Muscle layer of colon (tissue), 2 donors: ENCODE data around the gene NLRP5.
"Not testable (repeated sequence)": the region's sequence is repeated elsewhere in the genome, so short reads cannot be mapped to it uniquely, and the experiment has no call there.

Source experiments
- H3K27ac ChIP-seq: one replicate; pipeline ENCODE4 v1.7.0; 2013; ENCODE audit warnings: low read depth, mild to moderate bottlenecking, low read length, moderate library complexity
- H3K27me3 ChIP-seq, 2 donors: one replicate each; pipeline ENCODE4 v1.7.0; 2013; ENCODE audit warnings: low read length in 2 of 2, mild to moderate bottlenecking in 2 of 2; ENCODE audit not compliant: insufficient read depth in 2 of 2, control insufficient read depth in 1 of 2
- H3K36me3 ChIP-seq: one replicate; pipeline ENCODE4 v1.7.0; 2013; ENCODE audit warnings: mild to moderate bottlenecking, low read length; ENCODE audit not compliant: insufficient read depth
- H3K4me1 ChIP-seq: one replicate; pipeline ENCODE4 v1.7.0; 2013; ENCODE audit warnings: mild to moderate bottlenecking, low read length; ENCODE audit not compliant: insufficient read depth
- H3K4me3 ChIP-seq, 2 donors: one replicate each; pipeline ENCODE4 v1.7.0; 2013; ENCODE audit warnings: low read length in 2 of 2, low read depth in 1 of 2, mild to moderate bottlenecking in 1 of 2, moderate library complexity in 1 of 2
- H3K9ac ChIP-seq: one replicate; pipeline ENCODE4 v1.7.0; 2013; ENCODE audit warnings: low read length
- H3K9me3 ChIP-seq: one replicate; pipeline ENCODE4 v1.7.0; 2013; ENCODE audit warnings: mild to moderate bottlenecking, low read length
- donor health status: abdominal sarcoma.
- donor health status: Adenocarcinoma of cecum.

The NLRP5 gene

DNA sequence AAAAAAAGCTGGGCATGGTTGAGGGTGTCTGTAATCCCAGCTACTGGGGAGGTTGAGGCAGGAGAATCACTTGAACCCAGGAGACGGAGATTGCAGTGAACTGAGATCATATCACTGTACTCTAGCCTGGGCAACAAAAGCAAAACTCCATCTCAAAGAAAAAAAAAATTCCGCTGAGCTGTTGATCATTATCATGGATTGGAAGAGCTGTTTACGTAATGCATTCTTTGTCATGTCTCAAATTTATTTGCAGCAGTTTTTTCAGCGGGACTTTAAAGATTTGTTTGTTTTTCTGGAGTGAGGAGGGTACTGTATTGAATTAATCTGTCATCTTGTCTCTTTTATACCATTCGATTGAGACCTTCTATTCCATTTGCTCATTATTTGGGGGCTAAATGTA, 4.3 kb downstream of the NLRP5 start:
- no peaks in the 10 kb centered on the region for H3K4me1 ChIP-seq
- no peaks in the 10 kb centered on the region for H3K36me3 ChIP-seq
- H3K27me3 ChIP-seq = no peaks in the 10 kb centered on the region
- no peak overlapping the region for H3K27ac ChIP-seq
- peaks cover 4% of the 10 kb centered on the region for H3K9me3 ChIP-seq
- no peak overlapping the region for H3K4me3 ChIP-seq
- H3K9ac ChIP-seq = no peak overlapping the region

DNA sequence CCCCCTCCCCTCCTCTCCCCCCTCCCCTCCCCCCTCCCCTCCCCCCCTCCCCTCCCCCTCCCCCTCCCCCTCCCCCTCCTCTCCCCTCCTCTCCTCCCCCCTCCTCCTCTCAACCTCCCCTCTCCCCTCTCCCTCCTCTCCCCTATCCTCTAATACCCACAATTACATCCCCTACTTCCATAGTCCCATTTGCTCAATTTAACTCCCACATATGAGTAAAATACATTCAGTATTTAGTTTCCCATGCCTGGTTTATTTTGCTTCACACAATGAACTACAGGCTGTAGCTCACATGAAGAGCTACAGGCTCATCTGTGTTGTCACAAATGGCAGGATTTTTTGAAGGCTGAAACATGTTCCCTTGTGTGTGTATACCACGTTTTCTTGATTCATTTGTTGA, 6.9 kb downstream of the NLRP5 start:
- H3K4me1 ChIP-seq = no peaks in the 10 kb centered on the region
- H3K27ac ChIP-seq = no peak overlapping the region
- H3K4me3 ChIP-seq = no peak overlapping the region
- H3K9ac ChIP-seq = no peak overlapping the region
- H3K27me3 ChIP-seq = no peaks in the 10 kb centered on the region
- H3K36me3 ChIP-seq = no peaks in the 10 kb centered on the region
- H3K9me3 ChIP-seq = peaks cover 5% of the 10 kb centered on the region

DNA sequence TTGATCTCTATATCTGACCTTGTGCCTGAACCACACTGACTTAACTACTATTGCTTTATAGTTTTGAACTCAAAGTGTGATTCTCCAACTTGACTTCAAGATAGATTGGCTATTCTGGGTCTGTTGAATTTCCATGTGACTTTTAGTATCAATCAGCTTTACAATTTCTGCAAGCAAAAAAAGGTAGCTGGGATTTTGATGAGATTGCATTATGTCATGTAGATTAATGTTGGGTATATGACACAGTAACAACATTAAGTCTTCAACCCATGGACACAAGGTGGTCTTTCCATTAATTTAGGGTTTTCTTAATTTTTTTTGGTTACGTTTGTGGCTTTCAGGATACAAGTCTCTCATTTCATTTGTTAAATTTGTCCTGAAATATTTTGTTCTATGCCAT, 28.2 kb downstream of the NLRP5 start:
- Histone ChIP-seq H3K27me3 (no peaks in the 10 kb centered on the region), H3K9me3 (no peaks in the 10 kb centered on the region), H3K4me1 (no peaks in the 10 kb centered on the region), H3K9ac (no peak overlapping the region), H3K36me3 (no peaks in the 10 kb centered on the region), H3K4me3 (no peak overlapping the region), H3K27ac (no peak overlapping the region)

DNA sequence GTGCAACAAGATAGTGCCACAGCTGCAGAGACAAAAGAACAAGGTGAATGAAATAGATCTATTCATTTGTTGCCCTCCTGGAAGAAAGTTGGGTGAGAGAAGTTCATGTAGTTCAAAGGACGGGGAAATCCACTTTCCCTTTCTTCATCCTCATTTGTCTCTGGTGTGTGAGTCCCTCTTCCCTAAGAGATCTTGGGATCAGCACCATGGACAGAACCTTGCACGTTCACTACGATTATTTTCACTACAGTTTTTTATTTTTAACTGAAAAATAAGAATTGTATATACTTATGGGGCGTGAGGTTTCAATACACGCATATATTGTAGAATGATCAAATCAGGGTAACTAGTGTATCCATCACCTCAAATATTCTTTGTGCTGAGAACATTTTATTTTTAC, 29.2 kb downstream of the NLRP5 start:
- no peaks in the 10 kb centered on the region for H3K9me3 ChIP-seq
- no peaks in the 10 kb centered on the region for H3K36me3 ChIP-seq
- no peak overlapping the region for H3K9ac ChIP-seq
- H3K4me1 ChIP-seq = no peaks in the 10 kb centered on the region
- no peak overlapping the region for H3K4me3 ChIP-seq
- H3K27me3 ChIP-seq = no peaks in the 10 kb centered on the region
- no peak overlapping the region for H3K27ac ChIP-seq

GRCh38 chr19:56019325-56019724, 32.8 kb downstream of the NLRP5 start:
- H3K9me3 ChIP-seq = not testable (repeated sequence)

DNA sequence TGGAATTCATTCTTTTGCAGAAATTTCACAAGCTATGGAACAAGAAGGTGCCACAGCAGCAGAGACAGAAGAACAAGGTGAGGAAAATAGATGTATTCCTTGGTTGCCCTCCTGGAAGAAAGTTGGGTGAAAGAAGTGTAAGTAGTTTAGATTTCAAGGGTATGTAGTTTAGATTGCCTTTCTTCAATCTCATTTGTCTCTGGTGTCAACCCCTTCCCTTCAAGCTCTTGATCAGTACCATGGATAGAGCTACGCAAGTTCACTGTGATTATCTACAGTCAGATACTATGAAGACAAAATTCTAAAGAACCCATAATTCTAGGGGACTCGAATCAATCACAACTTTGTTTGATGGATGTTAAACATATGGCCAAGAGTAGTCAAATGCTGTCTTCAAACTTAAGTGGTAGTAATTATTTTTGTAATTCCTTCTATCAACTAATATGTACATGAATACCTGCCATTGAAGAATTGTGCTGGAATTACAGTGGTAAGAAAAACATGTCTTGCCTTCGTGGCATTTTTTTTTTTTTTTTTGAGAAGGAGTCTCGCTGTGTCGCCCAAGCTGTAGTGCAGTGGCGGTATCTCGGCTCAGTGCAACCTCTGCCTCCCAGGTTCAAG, 33.9 kb downstream of the NLRP5 start:
- H3K9ac ChIP-seq, H3K27ac ChIP-seq, H3K9me3 ChIP-seq, H3K4me1 ChIP-seq, H3K4me3 ChIP-seq, H3K27me3 ChIP-seq, H3K36me3 ChIP-seq: not testable (repeated sequence)

More at GRCh38 chr19:56019325-56019724, 32.8 kb downstream of the NLRP5 start:
- H3K27me3 ChIP-seq, H3K9ac ChIP-seq, H3K27ac ChIP-seq, H3K4me1 ChIP-seq, H3K4me3 ChIP-seq, H3K36me3 ChIP-seq: not testable (repeated sequence)

- no peaks in the 10 kb centered on the region for H3K27me3 ChIP-seq
- no peak overlapping the region for H3K4me3 ChIP-seq
- no peak overlapping the region for H3K9ac ChIP-seq
- H3K36me3 ChIP-seq = no peaks in the 10 kb centered on the region
- no peaks in the 10 kb centered on the region for H3K4me1 ChIP-seq
- no peak overlapping the region for H3K27ac ChIP-seq
- H3K9me3 ChIP-seq = no peaks in the 10 kb centered on the region
Measured at GRCh38 chr19:56026769-56027168, 40.2 kb downstream of the NLRP5 start.

GRCh38 chr19:56053596-56053995, 67.0 kb downstream of the NLRP5 start:
- Histone ChIP-seq H3K27me3 (no peaks in the 10 kb centered on the region), H3K4me1 (no peaks in the 10 kb centered on the region), H3K9ac (no peak overlapping the region), H3K4me3 (no peak overlapping the region), H3K36me3 (no peaks in the 10 kb centered on the region), H3K27ac (no peak overlapping the region), H3K9me3 (no peaks in the 10 kb centered on the region)

DNA sequence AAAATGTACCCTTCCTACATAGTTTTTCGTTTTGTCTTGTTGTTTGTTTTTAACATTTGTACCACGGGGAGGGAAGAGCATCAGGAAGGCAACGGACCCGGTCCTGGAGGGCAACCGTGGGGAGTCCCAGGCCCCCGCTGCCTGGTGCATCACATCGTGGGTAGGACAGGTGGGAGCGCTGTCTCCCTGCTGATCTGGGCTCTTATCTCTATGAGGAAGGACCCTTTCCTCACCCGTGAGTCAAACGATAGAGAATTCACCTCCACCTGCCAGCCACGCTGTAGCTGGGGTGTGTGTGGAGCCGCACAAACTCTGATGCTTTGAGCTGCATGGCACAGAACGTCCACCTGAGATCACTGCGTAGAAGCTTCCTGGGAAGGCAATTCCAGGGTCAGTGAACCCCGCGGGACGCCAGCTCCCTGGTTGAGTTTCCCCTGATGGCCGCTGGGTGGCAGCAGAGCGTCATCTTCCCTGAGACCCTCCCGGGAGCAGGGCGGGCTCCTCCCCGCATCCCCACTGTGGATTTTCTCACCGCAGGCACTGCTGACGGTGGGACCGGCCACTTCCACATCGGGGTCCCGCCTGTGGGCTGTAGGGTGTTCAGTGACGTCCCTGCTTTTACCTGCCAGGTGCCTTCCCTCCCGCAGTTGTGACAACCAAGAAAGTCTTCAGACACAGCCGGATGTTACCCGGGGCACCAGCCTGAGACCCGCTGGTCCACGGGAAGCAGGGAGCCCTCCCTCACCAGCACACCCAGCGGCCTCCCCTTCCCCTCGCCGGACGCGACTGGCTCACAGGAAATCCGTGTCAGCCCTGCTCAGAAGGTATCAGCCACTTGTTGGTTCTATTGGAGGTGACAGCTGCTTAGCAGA, 79.8 kb downstream of the NLRP5 start:
- Histone ChIP-seq H3K27me3 (peaks cover 12 to 14% of the 10 kb centered on the region in 2 donors), H3K27ac (no peak overlapping the region), H3K9ac (no peak overlapping the region), H3K36me3 (no peaks in the 10 kb centered on the region), H3K9me3 (no peaks in the 10 kb centered on the region), H3K4me3 (no peak overlapping the region), H3K4me1 (peaks cover 8% of the 10 kb centered on the region)

- peaks cover 12 to 14% of the 10 kb centered on the region in 2 donors for H3K27me3 ChIP-seq
Measured at GRCh38 chr19:56069642-56070041, 83.1 kb downstream of the NLRP5 start.

DNA sequence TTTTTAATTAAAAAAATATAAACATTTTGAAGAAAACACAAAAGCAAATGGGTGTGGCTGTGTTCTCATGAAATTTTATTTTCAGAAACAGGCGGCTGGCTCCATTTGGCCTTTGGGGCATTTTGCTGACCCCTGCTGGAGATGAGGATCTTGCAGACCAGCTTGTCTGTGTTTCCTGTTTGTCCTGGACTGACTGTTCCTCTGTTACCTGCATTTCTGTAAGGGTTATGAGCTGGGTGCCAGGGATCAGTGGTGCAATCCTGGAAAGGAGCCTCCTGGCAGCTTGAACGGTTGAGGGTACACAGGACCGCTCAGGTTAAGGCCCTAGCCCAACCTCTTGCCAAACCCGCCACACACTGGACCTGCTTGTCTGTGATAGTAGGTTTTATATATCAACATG, 84.6 kb downstream of the NLRP5 start:
- H3K27ac ChIP-seq = no peak overlapping the region
- peaks cover 6% of the 10 kb centered on the region for H3K4me1 ChIP-seq
- no peak overlapping the region for H3K4me3 ChIP-seq
- no peaks in the 10 kb centered on the region for H3K36me3 ChIP-seq
- H3K9me3 ChIP-seq = no peaks in the 10 kb centered on the region
- no peak overlapping the region for H3K9ac ChIP-seq
- H3K27me3 ChIP-seq = peaks cover 7% of the 10 kb centered on the region in 2 donors

More at GRCh38 chr19:56069642-56070041, 83.1 kb downstream of the NLRP5 start:
- Histone ChIP-seq H3K4me3 (no peak overlapping the region), H3K36me3 (no peaks in the 10 kb centered on the region), H3K9me3 (no peaks in the 10 kb centered on the region), H3K4me1 (peaks cover 8% of the 10 kb centered on the region), H3K27ac (no peak overlapping the region), H3K9ac (no peak overlapping the region)

DNA sequence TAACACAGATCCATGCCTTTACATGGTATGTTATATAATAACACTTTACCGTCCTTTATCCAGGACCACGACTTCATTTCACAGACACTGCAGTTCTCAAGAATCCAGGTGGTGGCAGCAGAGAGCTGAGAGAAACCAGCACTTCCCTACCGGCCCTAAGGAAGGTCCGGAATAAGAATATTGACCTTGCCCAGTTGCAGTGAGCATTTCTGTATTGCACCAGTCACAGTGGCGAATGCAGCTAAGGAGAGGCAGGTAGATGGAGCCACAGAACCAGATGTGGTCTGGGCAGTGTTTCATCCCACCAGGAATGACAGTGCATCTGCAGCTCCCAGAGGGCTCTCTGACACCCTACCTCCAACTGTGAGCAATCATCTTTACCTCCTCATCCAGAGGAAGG, 89.9 kb downstream of the NLRP5 start:
- Histone ChIP-seq H3K27ac (no peak overlapping the region), H3K4me1 (peaks cover 8% of the 10 kb centered on the region), H3K9me3 (no peaks in the 10 kb centered on the region), H3K4me3 (no peak overlapping the region), H3K27me3 (peaks cover 0 to 6% of the 10 kb centered on the region in 2 donors), H3K36me3 (no peaks in the 10 kb centered on the region), H3K9ac (no peak overlapping the region)
